ENCODE measurements around the gene SKI.

SKI gene

DNA sequence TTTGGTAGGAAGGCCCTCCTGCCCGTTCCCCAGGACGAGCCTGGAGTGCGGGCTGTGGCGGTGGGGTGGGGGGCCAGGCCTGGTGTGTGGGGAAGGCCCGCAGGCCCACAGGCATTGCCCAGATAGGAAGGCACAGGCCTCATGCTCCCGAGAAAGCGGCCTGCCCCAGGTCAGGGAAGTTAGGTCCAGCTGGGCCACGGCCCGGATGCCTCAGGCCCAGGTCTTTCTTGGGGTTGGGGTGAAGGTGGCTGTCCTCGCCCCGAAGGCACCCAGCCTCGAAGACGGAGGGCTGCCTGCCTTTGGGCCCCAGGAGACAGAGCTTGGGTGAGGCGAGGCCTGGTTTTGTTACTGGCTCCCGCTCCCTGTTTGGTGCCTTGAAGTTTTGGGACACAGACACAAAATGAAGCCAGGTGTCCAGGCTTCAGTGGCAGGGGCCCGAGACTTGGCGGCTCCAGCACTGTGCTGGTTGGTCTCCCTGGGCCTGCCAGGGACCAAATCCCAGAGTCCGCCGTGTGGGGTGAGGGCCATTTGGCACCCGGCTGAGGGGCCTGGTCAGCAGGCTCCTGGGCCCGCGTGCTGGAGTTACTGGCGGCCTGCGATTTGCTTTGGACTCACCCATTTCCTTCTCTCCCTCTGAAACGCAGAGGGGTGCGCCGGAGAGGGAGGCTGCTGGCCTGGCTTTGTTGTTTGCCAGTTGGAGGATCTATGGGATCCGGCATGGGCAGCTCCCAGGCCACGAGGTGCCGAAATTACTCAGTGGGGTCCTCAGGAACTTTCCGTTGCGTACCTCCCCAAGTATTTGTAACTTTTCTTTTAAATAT lies 2.0 kb downstream of the SKI start:
- no peak for DNase-seq (ENCODE audit: low spot score)

DNA sequence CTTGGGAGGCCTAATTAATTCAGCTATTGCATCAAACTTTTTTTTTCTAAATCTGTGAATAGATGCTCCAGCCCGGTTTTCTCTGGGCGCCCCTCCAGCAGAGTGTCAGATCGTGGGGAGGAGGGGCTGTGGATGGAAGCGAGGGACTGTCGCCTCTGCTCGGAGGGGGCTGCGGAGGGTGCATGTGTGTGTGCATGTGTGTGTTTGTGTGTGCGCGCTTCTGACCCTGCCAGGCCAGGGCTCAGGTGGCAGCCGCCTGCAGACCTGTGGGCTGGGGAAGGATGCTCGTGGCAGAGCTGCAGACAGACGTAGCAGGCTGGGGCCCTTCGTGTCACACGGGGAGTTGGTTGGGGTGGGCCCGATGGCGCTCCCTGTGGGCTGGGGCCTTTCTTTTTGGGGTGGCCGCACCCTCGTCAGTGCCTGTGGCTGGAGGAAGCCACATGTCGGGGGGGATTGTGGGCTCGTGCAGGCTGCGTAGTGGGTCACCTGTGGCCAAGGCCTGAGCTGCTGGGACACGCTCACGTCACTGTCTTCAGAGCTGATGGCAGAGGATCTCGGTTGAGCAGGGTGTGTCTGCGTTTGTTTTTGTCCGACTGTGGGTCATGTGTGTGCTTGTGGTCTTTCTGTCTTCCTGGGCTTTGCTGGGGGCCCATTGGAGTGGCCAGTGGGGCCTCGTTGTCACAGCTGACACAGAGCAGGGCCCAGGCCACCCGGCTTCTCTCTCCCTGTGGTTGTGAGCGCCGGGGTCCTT lies 2.8 kb downstream of the SKI start:
- DNase-seq (ENCODE audit: low spot score) = peak; percentile 40

- DNase-seq (ENCODE audit: low spot score) = peak; percentile 82
These were observed 3.6 kb downstream of the SKI start for GRCh38 chr1:2231532-2232254.

GRCh38 chr1:2232255-2232915 lies 4.3 kb downstream of the SKI start:
- DNase-seq (ENCODE audit: low spot score) = no peak

- no peak for DNase-seq (ENCODE audit: low spot score)
These were observed 4.9 kb downstream of the SKI start for GRCh38 chr1:2232916-2233438.

- DNase-seq (ENCODE audit: low spot score) = no peak
These were observed 5.3 kb downstream of the SKI start for GRCh38 chr1:2233468-2233867.

DNA sequence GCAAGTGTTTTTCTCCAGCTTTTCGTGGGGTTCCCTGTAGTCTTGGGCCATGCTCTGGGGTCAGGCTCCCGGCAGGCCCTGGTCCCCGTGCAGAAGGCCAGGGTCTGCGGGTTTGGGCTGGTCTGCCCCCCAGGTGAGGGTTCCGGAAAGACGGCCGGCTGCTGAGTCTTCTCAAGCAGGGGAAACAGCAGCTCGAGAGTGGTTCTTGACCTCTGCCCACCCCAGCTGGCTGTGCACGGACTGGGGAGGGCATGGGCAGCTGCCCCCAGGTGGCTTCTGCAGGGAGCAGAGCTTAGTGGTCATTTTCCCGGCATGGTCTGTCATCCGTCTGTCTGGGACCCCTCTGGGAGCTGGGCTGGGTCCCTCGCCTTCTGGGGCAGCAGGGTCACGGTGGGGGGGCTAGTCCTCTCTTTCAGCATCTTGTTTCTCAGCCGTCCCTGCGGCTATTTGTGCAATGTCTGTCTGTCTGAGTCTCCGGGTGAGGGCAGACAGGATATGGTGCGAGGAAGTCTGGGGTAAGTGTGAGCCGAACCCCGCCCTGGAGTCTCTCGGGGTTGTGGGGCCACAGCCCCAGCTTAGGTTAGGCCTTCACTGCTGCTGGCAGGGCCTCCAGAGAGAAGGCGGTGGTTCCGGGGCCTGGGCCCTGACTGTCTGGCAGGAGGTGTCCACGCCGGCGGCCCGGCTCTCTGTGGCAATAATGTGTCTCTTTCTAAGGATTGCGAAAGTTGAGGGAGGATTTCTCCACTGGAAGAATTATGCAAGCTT lies 6.1 kb downstream of the SKI start:
- DNase-seq (ENCODE audit: low spot score) = peak; percentile 88

DNA sequence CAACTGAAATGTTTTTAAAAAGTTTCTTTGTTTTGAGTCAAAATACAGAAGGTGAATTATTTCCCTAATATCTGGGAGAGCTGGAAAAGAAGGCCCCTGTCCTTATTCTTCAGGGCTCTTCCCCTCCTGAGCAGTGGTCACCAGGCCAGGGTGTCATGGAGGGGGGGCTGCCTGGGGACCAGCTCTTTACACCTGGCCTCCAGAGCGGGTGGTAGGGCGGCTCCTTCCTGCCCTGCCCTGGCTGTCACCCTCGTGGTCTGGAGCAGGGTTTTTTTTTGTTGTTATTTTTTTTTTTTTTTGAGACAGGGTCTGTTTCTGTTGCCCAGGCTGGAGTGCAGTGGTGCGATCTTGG lies 6.6 kb downstream of the SKI start:
- DNase-seq (ENCODE audit: low spot score) = peak; percentile 45

- DNase-seq (ENCODE audit: low spot score) = no peak
These were observed 7.3 kb downstream of the SKI start for GRCh38 chr1:2235300-2235998.

- peak; percentile 51 for DNase-seq (ENCODE audit: low spot score)
These were observed 8.9 kb downstream of the SKI start for GRCh38 chr1:2236695-2237677.

- no peak for DNase-seq (ENCODE audit: low spot score)
These were observed 9.7 kb downstream of the SKI start for GRCh38 chr1:2237773-2238172.

DNA sequence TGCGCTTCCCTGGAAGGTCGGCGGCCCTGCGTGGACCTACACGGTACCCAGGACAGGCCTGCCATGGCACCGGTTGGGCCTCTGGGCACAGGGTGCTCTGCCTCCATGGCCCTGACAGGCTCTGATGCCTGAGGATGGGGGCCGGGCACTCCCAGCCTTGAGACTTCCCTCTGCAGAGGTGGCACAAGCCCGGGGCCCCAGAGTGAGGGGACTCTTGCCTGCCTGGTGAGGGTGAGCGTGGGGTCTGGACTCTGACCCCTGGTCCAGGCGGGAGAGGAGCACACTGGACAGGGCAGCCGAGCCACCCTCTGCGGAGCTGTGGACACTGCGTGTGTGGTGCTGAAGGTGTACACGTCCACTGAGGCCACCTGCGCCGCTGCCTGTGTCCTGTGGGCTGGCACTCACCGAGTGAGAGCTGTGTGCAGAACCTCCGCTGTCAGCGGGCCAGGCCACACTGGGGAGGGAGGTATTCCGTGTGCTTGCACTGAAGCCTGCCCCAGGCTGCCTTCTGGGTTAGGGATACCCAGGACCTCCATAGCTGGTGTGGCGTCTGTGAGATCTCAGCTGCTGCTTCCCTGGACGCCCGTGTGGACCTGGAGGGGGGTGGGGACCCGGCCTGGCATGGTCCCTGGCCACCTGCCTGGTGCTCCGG lies 10.4 kb downstream of the SKI start:
- DNase-seq (ENCODE audit: low spot score) = no peak

GRCh38 chr1:2239013-2239370 lies 10.9 kb downstream of the SKI start:
- no peak for DNase-seq (ENCODE audit: low spot score)

DNA sequence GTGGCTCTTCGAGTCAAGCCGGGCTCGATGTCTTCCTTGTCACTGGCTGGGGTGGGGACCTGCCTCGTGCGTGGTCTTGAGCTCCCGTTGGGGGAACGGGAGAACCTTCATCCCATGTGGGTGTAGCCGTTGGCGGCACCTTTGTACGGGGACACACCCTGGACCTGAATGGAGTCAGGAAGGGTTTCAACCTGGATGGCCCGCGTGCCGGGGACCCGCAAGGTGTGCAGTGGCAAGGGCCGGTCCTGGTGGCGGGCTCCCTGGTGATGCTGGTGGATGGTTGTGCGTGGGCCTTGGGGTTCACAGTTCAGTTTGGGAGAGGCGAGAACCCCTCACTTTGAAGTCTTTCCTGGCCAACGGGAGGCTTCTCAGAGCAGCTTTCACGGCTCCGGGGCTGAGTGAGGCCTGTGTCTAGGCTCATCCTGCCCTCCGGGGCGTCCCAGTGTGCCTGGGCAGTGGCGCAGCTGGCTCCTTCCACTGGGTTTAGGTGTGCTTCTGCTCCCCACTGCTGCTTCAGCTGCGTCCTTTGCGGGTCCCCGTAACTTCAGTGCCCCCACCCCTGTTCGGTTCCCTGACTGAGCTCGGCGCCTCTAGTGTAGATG lies 11.4 kb downstream of the SKI start:
- DNase-seq (ENCODE audit: low spot score) = no peak

- no peak for DNase-seq (ENCODE audit: low spot score)
These were observed 12.4 kb downstream of the SKI start for GRCh38 chr1:2240270-2241156.

DNA sequence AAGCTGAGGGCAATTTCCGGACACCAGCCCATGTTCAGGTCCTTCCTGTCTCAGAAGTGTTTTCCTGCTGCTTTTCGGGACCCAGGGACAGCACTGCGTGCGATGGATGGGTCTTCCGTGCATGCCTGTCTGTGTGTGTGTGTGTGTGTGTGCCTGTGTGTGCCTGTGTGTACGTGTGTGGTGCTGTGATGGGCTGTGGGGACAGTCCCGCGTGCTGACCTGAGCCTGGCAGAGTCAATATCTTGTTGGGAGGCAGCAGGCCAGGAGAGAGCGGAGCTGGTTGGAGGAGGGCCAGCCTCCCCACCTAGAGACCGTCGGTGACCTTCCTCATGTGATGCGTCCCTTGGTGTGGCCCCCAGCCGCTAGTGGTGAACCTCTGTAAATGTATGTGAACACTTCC lies 13.7 kb downstream of the SKI start:
- no peak for DNase-seq (ENCODE audit: low spot score)

All from CD4-positive, alpha-beta T cell treated with Interleukin-2 at 100 ng/mL for 4 hours (primary cell).